Kidney (tissue), 14 donors: ENCODE results near the gene PHF2. TPM values are rescaled to one million over a fixed set of nuclear protein-coding genes. Genes with fewer than 3 reads are reported as not detected.

Source experiments
- DNase-seq, 5 donors: peaks; one replicate each; pipeline ENCODE4 v3.0.0-alpha.2; 2013 to 2020
- FAIRE-seq: peaks from 2 replicates; lab custom pipeline; 2012; peaks lifted over from hg19 to GRCh38; lab: Jason Lieb, UNC
- H3K27ac ChIP-seq, 2 donors: one replicate each; pipeline ENCODE4 v1.7.0; 2013; ENCODE audit warnings: low read depth in 2 of 2, low read length in 2 of 2, inconsistent platforms in 1 of 2
- H3K27me3 ChIP-seq: one replicate; pipeline ENCODE4 v1.7.1; 2013; ENCODE audit warnings: low read length, inconsistent platforms; ENCODE audit not compliant: control insufficient read depth, insufficient read depth
- H3K36me3 ChIP-seq, 3 donors: one replicate each; pipeline versions ENCODE4 v1.7.0 to v1.7.1; 2013; ENCODE audit warnings: low read length in 3 of 3, control low read depth in 1 of 3, inconsistent platforms in 1 of 3; ENCODE audit not compliant: insufficient read depth in 3 of 3, control insufficient read depth in 2 of 3
- H3K4me1 ChIP-seq, 3 donors: one replicate each; pipeline versions ENCODE4 v1.7.0 to v1.7.1; 2013; ENCODE audit warnings: low read length in 3 of 3, inconsistent platforms in 1 of 3, low read depth in 1 of 3; ENCODE audit not compliant: control insufficient read depth in 2 of 3, insufficient read depth in 2 of 3
- H3K4me3 ChIP-seq, 3 donors: one replicate each; pipeline versions ENCODE4 v1.7.0 to v1.8.1; 2013; ENCODE audit warnings: low read length in 3 of 3, control low read depth in 1 of 3, inconsistent platforms in 1 of 3
- H3K9ac ChIP-seq, 3 donors: one replicate each; pipeline versions ENCODE4 v1.7.0 to v1.7.1; 2013; ENCODE audit warnings: low read length in 3 of 3, control low read depth in 1 of 3, inconsistent platforms in 1 of 3
- H3K9me3 ChIP-seq, 3 donors: one replicate each; pipeline versions ENCODE4 v1.7.0 to v1.7.1; 2013; ENCODE audit warnings: low read length in 3 of 3, control low read depth in 1 of 3, inconsistent platforms in 1 of 3; ENCODE audit not compliant: control insufficient read depth in 2 of 3, insufficient read depth in 1 of 3
- intact Hi-C: fragments of 100-400 bp; cut with DNase I; formaldehyde crosslinking; loops from one replicate; pipeline ENCODE4 v1.11.1; 2022
- polyA plus RNA-seq: library from polyadenylated mRNA; stranded (reverse); fragments of 350-450 nt; fragmentation: Illumina TruSeq; extraction: RNeasy Lipid Tissue Mini Kit (QIAGEN cat#74804); gene quantifications from one replicate; pipeline ENCODE4 v1.2.3, GENCODE V29; 2014; ENCODE audit warnings: low read depth, low replicate concordance; ENCODE audit not compliant: insufficient read depth
- total RNA-seq: library from RNA; stranded (reverse); fragmentation: NEBNext Ultra II Directional; extraction: Animal tissue kit (Norgen Biotek cat#: 25700); gene quantifications from one replicate; pipeline ENCODE4 v1.2.1, GENCODE V29; 2021
- TF ChIP-seq, protein P1 (sequence below): IDR thresholded peaks from 3 replicates; pipeline ENCODE4 v1.5.1; 2012; ENCODE audit warnings: mild to moderate bottlenecking, moderate library complexity, borderline replicate concordance; ENCODE audit not compliant: insufficient read depth; ENCODE audit errors: extremely low read depth
- donor health status: control.
- donor health status: control.
- donor health status: control.
- donor health status: control.
- donor health status: control.
- donor health status: DM: yes; HTN: yes; CAD: no.
- donor health status: Normal renal cell carcinoma (clear cell type).

The PHF2 gene
- total and polyA plus RNA-seq, 2 donors from 2014 or later: 10.2 to 30.7 TPM

DNA sequence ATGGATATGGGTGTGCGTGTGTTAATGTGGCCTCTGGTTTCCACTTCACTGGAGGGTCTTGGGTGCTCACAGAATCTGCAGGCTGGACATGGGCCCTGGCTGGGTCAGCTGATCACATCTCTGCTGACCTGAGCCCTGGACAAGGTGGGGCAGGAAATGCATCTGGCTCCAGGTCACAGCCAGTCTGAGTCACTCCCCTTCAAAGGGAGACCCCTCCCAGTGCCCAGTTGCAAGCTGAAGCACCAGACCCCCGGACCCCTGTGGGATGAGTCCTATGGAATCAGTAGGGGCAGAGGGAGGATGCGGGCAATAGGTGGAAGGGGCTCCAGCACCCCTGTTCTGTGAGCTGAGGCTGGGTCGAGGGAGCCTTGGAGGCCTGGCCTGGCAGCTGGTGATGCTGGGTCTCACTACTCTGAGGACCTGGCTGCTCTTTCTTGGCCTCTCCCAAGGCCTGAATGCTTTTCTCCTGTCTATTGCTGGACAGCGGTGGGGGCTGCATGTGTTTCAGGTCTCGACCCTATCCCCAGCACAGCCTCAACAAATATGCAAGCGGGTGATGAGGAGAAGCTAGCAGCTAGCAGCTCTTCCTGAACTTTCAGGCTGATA is 54.5 kb downstream of the PHF2 start:
- intact Hi-C loops: no loop called here
- Histone ChIP-seq H3K36me3 (peaks cover 0 to 17% (median 13%) of the 10 kb centered on the region in 3 donors), H3K9ac (no peak overlapping the region), H3K9me3 (peaks cover 0 to 11% (median 0%) of the 10 kb centered on the region in 3 donors), H3K27ac (no peak overlapping the region), H3K27me3 (no peaks in the 10 kb centered on the region), H3K4me3 (no peak overlapping the region), H3K4me1 (no peaks in the 10 kb centered on the region)
- DNase-seq: peak in 1 of 5 donors; percentile 27
- no peak for FAIRE-seq
- TF ChIP-seq, protein P1, sequence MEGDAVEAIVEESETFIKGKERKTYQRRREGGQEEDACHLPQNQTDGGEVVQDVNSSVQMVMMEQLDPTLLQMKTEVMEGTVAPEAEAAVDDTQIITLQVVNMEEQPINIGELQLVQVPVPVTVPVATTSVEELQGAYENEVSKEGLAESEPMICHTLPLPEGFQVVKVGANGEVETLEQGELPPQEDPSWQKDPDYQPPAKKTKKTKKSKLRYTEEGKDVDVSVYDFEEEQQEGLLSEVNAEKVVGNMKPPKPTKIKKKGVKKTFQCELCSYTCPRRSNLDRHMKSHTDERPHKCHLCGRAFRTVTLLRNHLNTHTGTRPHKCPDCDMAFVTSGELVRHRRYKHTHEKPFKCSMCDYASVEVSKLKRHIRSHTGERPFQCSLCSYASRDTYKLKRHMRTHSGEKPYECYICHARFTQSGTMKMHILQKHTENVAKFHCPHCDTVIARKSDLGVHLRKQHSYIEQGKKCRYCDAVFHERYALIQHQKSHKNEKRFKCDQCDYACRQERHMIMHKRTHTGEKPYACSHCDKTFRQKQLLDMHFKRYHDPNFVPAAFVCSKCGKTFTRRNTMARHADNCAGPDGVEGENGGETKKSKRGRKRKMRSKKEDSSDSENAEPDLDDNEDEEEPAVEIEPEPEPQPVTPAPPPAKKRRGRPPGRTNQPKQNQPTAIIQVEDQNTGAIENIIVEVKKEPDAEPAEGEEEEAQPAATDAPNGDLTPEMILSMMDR: no peak

DNA sequence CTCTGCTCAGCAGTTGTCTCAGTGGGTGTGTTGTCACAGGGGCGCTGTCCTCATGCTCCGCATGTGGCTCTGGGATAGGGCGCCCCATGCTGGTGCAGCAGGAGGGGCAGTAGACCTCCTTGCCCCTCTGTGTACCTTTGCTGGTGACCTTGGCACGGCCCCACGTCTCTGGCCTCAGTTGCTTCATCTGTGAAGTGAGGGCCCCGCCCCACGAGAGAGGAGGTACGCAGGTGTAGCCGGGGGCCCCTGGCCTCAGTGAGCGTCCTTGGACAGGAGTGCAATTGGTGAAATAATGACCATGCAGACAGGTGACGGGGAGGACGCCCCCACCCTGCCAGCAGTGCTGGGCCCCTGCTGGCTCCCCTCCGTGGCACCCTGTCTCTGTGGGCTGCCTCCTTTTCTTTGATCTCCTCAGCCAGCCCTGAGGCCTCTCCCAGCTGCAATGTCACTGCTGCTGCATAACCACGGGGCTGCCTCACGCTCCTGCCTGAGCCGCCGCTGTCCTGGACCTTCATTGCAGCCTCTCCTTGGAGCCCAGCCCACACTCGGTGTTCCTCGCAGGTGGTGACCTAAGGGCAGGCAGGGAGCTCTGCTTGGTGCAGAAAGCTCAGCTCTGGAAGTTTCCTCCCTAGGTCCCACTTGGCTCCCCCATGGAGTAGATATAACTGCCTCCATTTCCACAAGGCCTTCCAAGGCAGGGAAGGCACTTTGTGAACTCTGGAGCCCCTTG is 57.3 kb downstream of the PHF2 start:
- H3K27ac ChIP-seq: no peak overlapping the region
- H3K4me1 ChIP-seq: no peaks in the 10 kb centered on the region
- no peaks in the 10 kb centered on the region for H3K27me3 ChIP-seq
- no peak for FAIRE-seq
- intact Hi-C loops: no loop called here
- H3K9ac ChIP-seq: no peak overlapping the region
- TF ChIP-seq, protein P1: no peak
- H3K36me3 ChIP-seq: peaks cover 2 to 31% (median 21%) of the 10 kb centered on the region in 3 donors
- H3K4me3 ChIP-seq: no peak overlapping the region
- H3K9me3 ChIP-seq: peaks cover 0 to 5% (median 0%) of the 10 kb centered on the region in 3 donors
- peak in 1 of 5 donors; percentile 21 for DNase-seq

DNA sequence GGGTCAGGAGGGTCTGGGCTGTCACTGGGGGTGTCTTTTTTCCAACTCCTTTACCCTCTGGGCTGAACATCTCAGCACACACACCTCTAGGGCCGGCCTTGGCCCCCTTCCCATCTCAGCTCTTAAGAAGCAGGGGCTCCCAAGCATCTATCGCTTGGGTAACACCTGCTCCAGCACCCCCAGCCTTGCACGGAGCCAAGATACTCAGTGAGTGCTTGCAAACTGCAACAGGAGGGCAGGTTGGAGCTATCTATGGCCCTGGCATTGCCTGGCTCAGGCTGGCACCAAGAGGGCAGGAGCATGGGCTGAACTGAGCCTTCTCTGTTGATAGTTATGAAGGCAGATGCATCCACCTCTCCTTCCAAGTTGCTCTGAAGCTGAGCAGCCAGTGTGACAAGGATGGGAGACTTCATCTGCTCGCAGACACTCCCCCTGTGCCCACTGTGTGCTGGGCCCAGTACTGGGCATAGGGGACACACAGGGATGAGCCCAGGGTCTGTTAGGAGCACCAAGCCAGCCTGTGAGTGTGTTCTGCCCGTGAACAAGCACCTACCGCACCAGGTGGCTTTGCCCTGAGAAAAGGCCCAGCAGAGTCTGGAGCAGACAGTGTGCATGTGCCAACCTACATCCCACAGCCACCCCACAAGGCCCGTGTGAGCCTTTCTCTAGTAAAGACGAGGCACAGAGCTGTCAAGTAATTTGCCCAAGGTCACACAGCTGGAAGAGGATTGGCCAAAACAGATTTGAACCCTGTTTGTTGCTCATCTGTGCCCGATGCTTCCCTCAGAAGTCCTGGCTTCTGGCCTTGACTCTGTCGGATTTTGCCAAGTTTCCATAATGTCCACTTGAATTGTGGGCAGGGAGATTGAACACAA is 58.2 kb downstream of the PHF2 start:
- H3K9ac ChIP-seq: no peak overlapping the region
- peaks cover 0 to 5% (median 0%) of the 10 kb centered on the region in 3 donors for H3K9me3 ChIP-seq
- DNase-seq (peak in 1 of 5 donors; percentile 15), FAIRE-seq (no peak)
- TF ChIP-seq, protein P1: no peak
- H3K36me3 ChIP-seq: peaks cover 2 to 33% (median 21%) of the 10 kb centered on the region in 3 donors
- intact Hi-C loops: no loop called here
- no peaks in the 10 kb centered on the region for H3K27me3 ChIP-seq
- no peaks in the 10 kb centered on the region for H3K4me1 ChIP-seq
- no peak overlapping the region for H3K27ac ChIP-seq
- no peak overlapping the region for H3K4me3 ChIP-seq
